Peyer's patch (tissue), 4 donors: ENCODE data around the gene CYP27B1. TPM values are rescaled to one million over a fixed set of nuclear protein-coding genes. Genes with fewer than 3 reads are reported as not detected.

Source experiments
- DNase-seq, 3 donors: peaks; one replicate each; pipeline ENCODE4 v3.0.0-alpha.2; 2017 to 2019
- H3K27ac ChIP-seq, 4 donors: fragments of 200-600 bp; sonication (generic); one replicate each; pipeline ENCODE4 v1.5.1; 2016 to 2019
- H3K27me3 ChIP-seq, 2 donors: fragments of 200-600 bp; sonication (generic); one replicate each; pipeline ENCODE4 v1.5.1; 2019
- H3K36me3 ChIP-seq, 3 donors: fragments of 200-600 bp; sonication (generic); one replicate each; pipeline ENCODE4 v1.5.1; 2016 to 2019
- H3K4me1 ChIP-seq, 4 donors: fragments of 200-600 bp; sonication (generic); one replicate each; pipeline ENCODE4 v1.5.1; 2016 to 2019
- H3K4me3 ChIP-seq, 4 donors: fragments of 200-600 bp; sonication (generic); 1 replicate in 3 of 4; 2 replicates in 1 of 4; pipeline ENCODE4 v1.5.1; 2016 to 2019; ENCODE audit warnings: mild to moderate bottlenecking in 1 of 4
- H3K9me3 ChIP-seq, 4 donors: fragments of 200-600 bp; sonication (generic); one replicate each; pipeline ENCODE4 v1.5.1; 2016 to 2019; ENCODE audit warnings: mild to moderate bottlenecking in 1 of 4
- POLR2A ChIP-seq, 2 donors: fragments of 450-650 bp; IDR thresholded peaks; one replicate each; pipeline ENCODE4 v1.5.1; 2017; ENCODE audit warnings: antibody characterized with exemption in 2 of 2, mild to moderate bottlenecking in 2 of 2, moderate library complexity in 2 of 2
- total RNA-seq, 4 donors: library from RNA; depleted of rRNA; stranded (reverse); fragments of >200 nt; gene quantifications; one replicate each; pipeline ENCODE4 v1.1.0, GENCODE V29; 2016
- TF ChIP-seq, protein P1 (sequence below), 6 experiments: fragments of 450-650 bp in 4 of 6; fragments of 200-600 bp in 2 of 6; sonication (generic) in 1 of 6; IDR thresholded peaks; one replicate each; pipeline ENCODE4 v1.5.1; 2017 to 2019; ENCODE audit warnings: antibody characterized with exemption in 6 of 6, mild to moderate bottlenecking in 3 of 6, moderate library complexity in 1 of 6

Gene CYP27B1
- total RNA-seq, 4 donors from 2014 or later = 1.7 TPM; not detected in 3

GRCh38 chr12:57797933-57798332 is 31.1 kb upstream of the CYP27B1 start:
- TF ChIP-seq, protein P1, sequence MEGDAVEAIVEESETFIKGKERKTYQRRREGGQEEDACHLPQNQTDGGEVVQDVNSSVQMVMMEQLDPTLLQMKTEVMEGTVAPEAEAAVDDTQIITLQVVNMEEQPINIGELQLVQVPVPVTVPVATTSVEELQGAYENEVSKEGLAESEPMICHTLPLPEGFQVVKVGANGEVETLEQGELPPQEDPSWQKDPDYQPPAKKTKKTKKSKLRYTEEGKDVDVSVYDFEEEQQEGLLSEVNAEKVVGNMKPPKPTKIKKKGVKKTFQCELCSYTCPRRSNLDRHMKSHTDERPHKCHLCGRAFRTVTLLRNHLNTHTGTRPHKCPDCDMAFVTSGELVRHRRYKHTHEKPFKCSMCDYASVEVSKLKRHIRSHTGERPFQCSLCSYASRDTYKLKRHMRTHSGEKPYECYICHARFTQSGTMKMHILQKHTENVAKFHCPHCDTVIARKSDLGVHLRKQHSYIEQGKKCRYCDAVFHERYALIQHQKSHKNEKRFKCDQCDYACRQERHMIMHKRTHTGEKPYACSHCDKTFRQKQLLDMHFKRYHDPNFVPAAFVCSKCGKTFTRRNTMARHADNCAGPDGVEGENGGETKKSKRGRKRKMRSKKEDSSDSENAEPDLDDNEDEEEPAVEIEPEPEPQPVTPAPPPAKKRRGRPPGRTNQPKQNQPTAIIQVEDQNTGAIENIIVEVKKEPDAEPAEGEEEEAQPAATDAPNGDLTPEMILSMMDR (IDR thresholded peaks at IDR 0.05) = no peak
- TF ChIP-seq POLR2A (IDR thresholded peaks at IDR 0.05) = no peak
- DNase-seq = no peak
- peaks cover 0 to 87% (median 0%) of the 10 kb centered on the region in 3 donors for H3K36me3 ChIP-seq
- H3K4me3 ChIP-seq = no peak overlapping the region
- H3K9me3 ChIP-seq = no peaks in the 10 kb centered on the region
- no peak overlapping the region for H3K27ac ChIP-seq
- H3K4me1 ChIP-seq = no peaks in the 10 kb centered on the region
- no peaks in the 10 kb centered on the region for H3K27me3 ChIP-seq

- Histone ChIP-seq H3K36me3 (peaks cover 0 to 87% (median 0%) of the 10 kb centered on the region in 3 donors), H3K4me3 (no peak overlapping the region), H3K27me3 (no peaks in the 10 kb centered on the region), H3K4me1 (no peaks in the 10 kb centered on the region), H3K9me3 (no peaks in the 10 kb centered on the region), H3K27ac (no peak overlapping the region)
- TF ChIP-seq, protein P1 (IDR thresholded peaks at IDR 0.05) = no peak
- no peak for TF ChIP-seq POLR2A (IDR thresholded peaks at IDR 0.05)
- DNase-seq = no peak
These were observed 30.1 kb upstream of the CYP27B1 start for GRCh38 chr12:57796996-57797395.

GRCh38 chr12:57795354-57795753 is 28.5 kb upstream of the CYP27B1 start:
- Histone ChIP-seq H3K36me3 (peaks cover 0 to 84% (median 0%) of the 10 kb centered on the region in 3 donors), H3K27me3 (no peaks in the 10 kb centered on the region), H3K4me1 (no peaks in the 10 kb centered on the region), H3K9me3 (no peaks in the 10 kb centered on the region), H3K27ac (no peak overlapping the region), H3K4me3 (no peak overlapping the region)
- no peak for DNase-seq
- TF ChIP-seq, protein P1 (IDR thresholded peaks at IDR 0.05) = no peak
- TF ChIP-seq POLR2A (IDR thresholded peaks at IDR 0.05) = no peak

DNA sequence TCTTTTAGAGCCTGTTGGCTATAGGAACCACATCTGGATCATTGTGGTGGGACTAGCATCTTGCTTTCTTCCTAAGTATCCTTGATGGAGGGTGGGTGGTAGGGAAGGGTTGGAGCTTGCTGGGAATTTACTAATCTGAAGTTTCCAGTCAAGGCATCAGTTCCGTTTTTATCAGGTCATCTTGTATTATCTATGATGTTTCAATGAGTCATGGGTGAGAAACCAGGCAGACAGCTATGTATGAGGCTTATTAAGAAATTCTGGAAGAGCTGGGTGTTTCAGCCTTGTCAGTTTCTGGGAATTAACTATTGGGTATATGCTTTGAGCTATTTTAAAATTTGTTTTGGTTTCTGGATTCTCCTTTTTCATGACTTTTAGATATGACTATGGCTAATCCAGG is 27.0 kb upstream of the CYP27B1 start:
- DNase-seq = no peak
- TF ChIP-seq POLR2A (IDR thresholded peaks at IDR 0.05) = no peak
- TF ChIP-seq, protein P1 (IDR thresholded peaks at IDR 0.05) = no peak
- no peak overlapping the region for H3K27ac ChIP-seq
- no peaks in the 10 kb centered on the region for H3K27me3 ChIP-seq
- no peak overlapping the region for H3K4me3 ChIP-seq
- peaks cover 0 to 84% (median 0%) of the 10 kb centered on the region in 3 donors for H3K36me3 ChIP-seq
- H3K9me3 ChIP-seq = no peaks in the 10 kb centered on the region
- H3K4me1 ChIP-seq = no peaks in the 10 kb centered on the region

- no peaks in the 10 kb centered on the region for H3K9me3 ChIP-seq
- no peak for DNase-seq
- no peaks in the 10 kb centered on the region for H3K27me3 ChIP-seq
- peaks cover 0 to 36% (median 0%) of the 10 kb centered on the region in 3 donors for H3K36me3 ChIP-seq
- no peak overlapping the region for H3K27ac ChIP-seq
- peak overlapping the region in 1 of 4 donors; percentile 98 for H3K4me3 ChIP-seq
- H3K4me1 ChIP-seq = peaks cover 0 to 12% (median 8%) of the 10 kb centered on the region in 4 donors
- TF ChIP-seq POLR2A (IDR thresholded peaks at IDR 0.05) = no peak
- TF ChIP-seq, protein P1 (IDR thresholded peaks at IDR 0.05) = no peak
These were observed 17.0 kb upstream of the CYP27B1 start for GRCh38 chr12:57783861-57784260.

- H3K9me3 ChIP-seq = no peaks in the 10 kb centered on the region
- no peak for DNase-seq
- H3K4me3 ChIP-seq = peak overlapping the region; percentile 57 to 98 (median 88)
- H3K36me3 ChIP-seq = peaks cover 0 to 32% (median 0%) of the 10 kb centered on the region in 3 donors
- peaks cover 0 to 12% (median 8%) of the 10 kb centered on the region in 4 donors for H3K4me1 ChIP-seq
- TF ChIP-seq, protein P1 (IDR thresholded peaks at IDR 0.05) = no peak
- TF ChIP-seq POLR2A (IDR thresholded peaks at IDR 0.05) = no peak
- H3K27me3 ChIP-seq = no peaks in the 10 kb centered on the region
- H3K27ac ChIP-seq = no peak overlapping the region
These were observed 16.6 kb upstream of the CYP27B1 start for GRCh38 chr12:57783466-57783801.
